ENCODE results near the gene IL17F.

IL17F gene

GRCh38 chr6:52187098-52187497 lies 57.2 kb downstream of the IL17F start:
- no peak for DNase-seq

All from DMS79 treated with DMSO at 0.1 percent for 48 hours (cell line).